ENCODE results near the gene CARD19.

Gene CARD19

GRCh38 chr9:93087971-93088655 is 7.9 kb upstream of the CARD19 start:
- TF ChIP-seq CSRNP3 (CRISPR knock-in tag; IDR thresholded peaks at IDR 0.05): no peak
- no peak for TF ChIP-seq PATZ1 (CRISPR knock-in tag; IDR thresholded peaks at IDR 0.05; ENCODE audit: borderline replicate concordance)
- TF ChIP-seq ZC3H10 (CRISPR knock-in tag; IDR thresholded peaks at IDR 0.05): no peak
- no peak for ATAC-seq

GRCh38 chr9:93088656-93089015 is 7.4 kb upstream of the CARD19 start:
- ATAC-seq: no peak
- no peak for TF ChIP-seq ZC3H10 (CRISPR knock-in tag; IDR thresholded peaks at IDR 0.05)

- TF ChIP-seq ESRRG (CRISPR knock-in tag; IDR thresholded peaks at IDR 0.05): no peak
- TF ChIP-seq ZNF8 (CRISPR knock-in tag; IDR thresholded peaks at IDR 0.05): no peak
- TF ChIP-seq ZFP3 (CRISPR knock-in tag; IDR thresholded peaks at IDR 0.05): no peak
- no peak for TF ChIP-seq PATZ1 (CRISPR knock-in tag; IDR thresholded peaks at IDR 0.05; ENCODE audit: borderline replicate concordance)
- ATAC-seq: no peak
Measured at GRCh38 chr9:93089024-93089423, 7.0 kb upstream of the CARD19 start.

GRCh38 chr9:93089481-93089991 is 6.5 kb upstream of the CARD19 start:
- no peak for ATAC-seq
- TF ChIP-seq BACH2 (CRISPR knock-in tag; IDR thresholded peaks at IDR 0.05; ENCODE audit: borderline replicate concordance) (no peak), PATZ1 (CRISPR knock-in tag; IDR thresholded peaks at IDR 0.05; ENCODE audit: borderline replicate concordance) (no peak), TSHZ2 (CRISPR knock-in tag; IDR thresholded peaks at IDR 0.05) (no peak), CSDC2 (CRISPR knock-in tag; IDR thresholded peaks at IDR 0.05) (no peak), PPARA (CRISPR knock-in tag; IDR thresholded peaks at IDR 0.05; ENCODE audit: borderline replicate concordance) (no peak), ISL1 (CRISPR knock-in tag; IDR thresholded peaks at IDR 0.05) (no peak), GLIS3 (CRISPR knock-in tag; IDR thresholded peaks at IDR 0.05) (no peak), CREB5 (CRISPR knock-in tag; IDR thresholded peaks at IDR 0.05; ENCODE audit: low read depth) (no peak), ZNF70 (CRISPR knock-in tag; IDR thresholded peaks at IDR 0.05) (no peak), POU6F1 (CRISPR knock-in tag; IDR thresholded peaks at IDR 0.05; ENCODE audit: borderline replicate concordance, low read depth) (no peak), CSRNP3 (CRISPR knock-in tag; IDR thresholded peaks at IDR 0.05) (no peak), SNAI2 (CRISPR knock-in tag; IDR thresholded peaks at IDR 0.05) (no peak)

Data from SK-N-SH treated with all-trans-retinoic acid at 6 μM for 48 hours (cell line).